HCT116 (cell line): ENCODE results near the gene NDUFAF5. TPM values are rescaled to one million over a fixed set of nuclear protein-coding genes. Genes with fewer than 3 reads are reported as not detected.

Experiments used
- ATAC-seq: fragments of 200-7000 bp; cut with Tn5 transposase; 2 replicates; pipeline ENCODE4 v1.9.1; 2020; ENCODE audit warnings: mild to moderate bottlenecking, moderate library complexity
- BruUV-seq: library from RNA; stranded (reverse); fragments of 400-500 nt; replicated peaks from 2 replicates; lab custom pipeline; 2021; lab: Mats Ljungman, UMichigan
- CTCF ChIA-PET: fragments of 300-600 bp; sonication (Branson Sonifier 250); formaldehyde crosslinking; loops from one replicate; lab custom pipeline; 2021; ENCODE audit warnings: antibody characterized with exemption; lab: Charles Lee
- POLR2A ChIA-PET: fragments of 300-600, 350-600 bp; sonication (Branson Sonifier 250); formaldehyde crosslinking; loops from one replicate; lab custom pipeline; 2021; ENCODE audit warnings: antibody characterized with exemption; lab: Charles Lee
- RAD21 ChIA-PET, 2 experiments: fragments of 300-600 bp; sonication (Branson Sonifier 250); formaldehyde crosslinking; loops; one replicate each; lab custom pipeline; 2023; ENCODE audit warnings: low total read pairs in 2 of 2; ENCODE audit not compliant: uncharacterized antibody in 2 of 2, unreplicated experiment in 2 of 2, low non-redundant PET in 1 of 2; lab: Charles Lee
- DNase-seq: peaks from one replicate; pipeline ENCODE4 v3.0.0-alpha.2; 2010; ENCODE audit warnings: low read depth, low spot score
- H2AFZ ChIP-seq: fragments of 200-600 bp; shearing (Covaris generic), sonication (generic); 2 replicates; pipeline ENCODE4 v1.6.1; 2017; ENCODE audit warnings: low read depth, mixed run types, mixed read lengths, antibody characterized with exemption, low read length; ENCODE audit not compliant: poor library complexity, severe bottlenecking
- H3K27ac ChIP-seq: 2 replicates; pipeline ENCODE4 v1.5.1; 2012; ENCODE audit warnings: low read depth, low read length
- H3K27me3 ChIP-seq: fragments of 200-600 bp; sonication (generic); 2 replicates; pipeline ENCODE4 v1.6.1; 2016; ENCODE audit warnings: mixed run types, low read length, mixed read lengths; ENCODE audit not compliant: insufficient read depth
- H3K36me3 ChIP-seq, 2 experiments: fragments of 200-500 bp in 1 of 2; fragments of 200-600 bp in 1 of 2; sonication (Bioruptor generic) in 1 of 2; sonication (generic) in 1 of 2; 2 replicates each; pipeline versions ENCODE4 v1.5.1 to v1.6.1; 2014 to 2016; ENCODE audit warnings: low read length in 2 of 2, inconsistent platforms in 1 of 2, mixed read lengths in 1 of 2, mixed run types in 1 of 2; ENCODE audit not compliant: insufficient read depth in 2 of 2, control insufficient read depth in 1 of 2
- H3K4me1 ChIP-seq, 2 experiments: fragments of 200-600 bp in 1 of 2; sonication (generic) in 1 of 2; 2 replicates each; pipeline versions ENCODE4 v1.5.1 to v1.6.1; 2012 to 2017; ENCODE audit warnings: low read length in 2 of 2, inconsistent platforms in 1 of 2, mild to moderate bottlenecking in 1 of 2, mixed read lengths in 1 of 2, mixed run types in 1 of 2, moderate library complexity in 1 of 2; ENCODE audit not compliant: insufficient read depth in 2 of 2, control insufficient read depth in 1 of 2
- H3K4me2 ChIP-seq: fragments of 200-600 bp; sonication (generic); 2 replicates; pipeline ENCODE4 v1.6.1; 2017; ENCODE audit warnings: mixed run types, low read length, mixed read lengths
- H3K4me3 ChIP-seq, 2 experiments: fragments of 200-600 bp in 1 of 2; sonication (generic) in 1 of 2; replicated peaks in 1 of 2; 2 replicates each; pipeline ENCODE4 v1.5.1; 2011 to 2016; ENCODE audit warnings: low read length in 2 of 2, control low read depth in 1 of 2, low read depth in 1 of 2, mild to moderate bottlenecking in 1 of 2, mixed read lengths in 1 of 2, mixed run types in 1 of 2
- H3K79me2 ChIP-seq: fragments of 200-600 bp; sonication (generic); 2 replicates; pipeline ENCODE4 v1.6.1; 2017; ENCODE audit warnings: mild to moderate bottlenecking, mixed run types, low read length, moderate library complexity, mixed read lengths; ENCODE audit not compliant: insufficient read depth
- H3K9ac ChIP-seq: fragments of 200-600 bp; sonication (generic); 2 replicates; pipeline ENCODE4 v1.6.1; 2016; ENCODE audit warnings: low read length, mixed read lengths
- H3K9me2 ChIP-seq: fragments of 200-600 bp; sonication (generic), shearing (Covaris generic); 2 replicates; pipeline ENCODE4 v1.6.1; 2017; ENCODE audit warnings: mixed run types, mild to moderate bottlenecking, moderate library complexity; ENCODE audit not compliant: insufficient read depth
- H3K9me3 ChIP-seq, 2 experiments: fragments of 200-500 bp in 1 of 2; fragments of 200-600 bp in 1 of 2; sonication (Bioruptor generic) in 1 of 2; sonication (generic) in 1 of 2; 2 replicates each; pipeline ENCODE4 v1.6.1; 2014 to 2017; ENCODE audit warnings: low read length in 2 of 2, mixed read lengths in 2 of 2, inconsistent platforms in 1 of 2, low read depth in 1 of 2, mild to moderate bottlenecking in 1 of 2, mixed run types in 1 of 2, moderate library complexity in 1 of 2; ENCODE audit not compliant: control insufficient read depth in 1 of 2, insufficient read depth in 1 of 2
- H4K20me1 ChIP-seq: fragments of 200-600 bp; sonication (generic), shearing (Covaris generic); 2 replicates; pipeline ENCODE4 v1.6.1; 2017; ENCODE audit warnings: mixed run types, mild to moderate bottlenecking, moderate library complexity; ENCODE audit not compliant: insufficient read depth
- ATF3 ChIP-seq: IDR thresholded peaks from 2 replicates; pipeline ENCODE4 v1.6.1; 2012
- CBX3 ChIP-seq: IDR thresholded peaks from 2 replicates; pipeline ENCODE4 v1.6.1; 2012; ENCODE audit warnings: low read depth
- CEBPB ChIP-seq: IDR thresholded peaks from 2 replicates; pipeline ENCODE4 v1.6.1; 2012; ENCODE audit warnings: low read depth
- CTCF ChIP-seq, 3 experiments: fragments of 200-600 bp in 1 of 3; sonication (generic) in 1 of 3; IDR thresholded peaks in 2 of 3; conservative IDR thresholded peaks in 1 of 3; 2 replicates each; pipeline ENCODE4 v1.5.1; 2012 to 2017; ENCODE audit warnings: low read depth in 2 of 3, low read length in 2 of 3, antibody characterized with exemption in 1 of 3, borderline replicate concordance in 1 of 3, control low read depth in 1 of 3, mild to moderate bottlenecking in 1 of 3, mixed read lengths in 1 of 3, mixed run types in 1 of 3, moderate library complexity in 1 of 3; ENCODE audit not compliant: insufficient read depth in 1 of 3
- EGR1 ChIP-seq: IDR thresholded peaks from 2 replicates; pipeline ENCODE4 v1.6.1; 2012; ENCODE audit warnings: low read depth
- ELF1 ChIP-seq: IDR thresholded peaks from 2 replicates; pipeline ENCODE4 v1.6.1; 2012; ENCODE audit warnings: low read depth, borderline replicate concordance
- EZH2phosphoT487 ChIP-seq: fragments of 200-600 bp; IDR thresholded peaks from 2 replicates; pipeline ENCODE4 v1.6.1; 2018; ENCODE audit warnings: antibody characterized with exemption, borderline replicate concordance
- FOSL1 ChIP-seq: IDR thresholded peaks from 2 replicates; pipeline ENCODE4 v1.6.1; 2012; ENCODE audit warnings: low read depth
- JUND ChIP-seq: IDR thresholded peaks from 2 replicates; pipeline ENCODE4 v1.6.1; 2012
- MAX ChIP-seq: IDR thresholded peaks from 2 replicates; pipeline ENCODE4 v1.6.1; 2012
- POLR2A ChIP-seq: IDR thresholded peaks from 2 replicates; pipeline ENCODE4 v1.7.0; 2011; ENCODE audit warnings: borderline replicate concordance; ENCODE audit not compliant: insufficient read depth, insufficient read length; ENCODE audit errors: extremely low read depth
- POLR2AphosphoS5 ChIP-seq: IDR thresholded peaks from 2 replicates; pipeline ENCODE4 v1.6.1; 2011; ENCODE audit warnings: mild to moderate bottlenecking, low read depth, low read length, moderate library complexity
- RAD21 ChIP-seq: IDR thresholded peaks from 2 replicates; pipeline ENCODE4 v1.6.1; 2012; ENCODE audit warnings: low read depth, mild to moderate bottlenecking
- REST ChIP-seq: IDR thresholded peaks from 2 replicates; pipeline ENCODE4 v1.6.1; 2012; ENCODE audit warnings: low read depth
- SP1 ChIP-seq: IDR thresholded peaks from 2 replicates; pipeline ENCODE4 v1.6.1; 2012; ENCODE audit warnings: low read depth
- YY1 ChIP-seq: IDR thresholded peaks from 2 replicates; pipeline ENCODE4 v1.6.1; 2011; ENCODE audit warnings: low read length, low read depth, moderate library complexity, mild to moderate bottlenecking; ENCODE audit not compliant: insufficient replicate concordance; ENCODE audit errors: extremely low read depth
- ZBTB33 ChIP-seq: IDR thresholded peaks from 2 replicates; pipeline ENCODE4 v1.6.1; 2011; ENCODE audit warnings: mild to moderate bottlenecking, low read length, moderate library complexity; ENCODE audit not compliant: insufficient replicate concordance; ENCODE audit errors: extremely low read depth
- ZFX ChIP-seq: fragments of 450-650 bp; IDR thresholded peaks from 2 replicates; pipeline ENCODE4 v1.6.1; 2017
- ZNF274 ChIP-seq: fragments of 200-500 bp; sonication (Bioruptor generic); IDR thresholded peaks from 2 replicates; pipeline ENCODE4 v1.6.1; 2014; ENCODE audit warnings: mild to moderate bottlenecking, low read depth, low read length, inconsistent platforms
- intact Hi-C: fragments of 100-400 bp; cut with micrococcal nuclease; formaldehyde crosslinking; loops from 2 replicates; pipeline ENCODE4 v1.10.0; 2022
- total RNA-seq: library from RNA; stranded (reverse); gene quantifications from one replicate; pipeline ENCODE4 v1.2.1, GENCODE V29; 2021; ENCODE audit not compliant: unreplicated experiment

The NDUFAF5 gene
- total RNA-seq, 1 experiment from 2014 or later: 30.8 TPM

- TF ChIP-seq ATF3: no peak
- no peak for TF ChIP-seq CEBPB
- no peak for TF ChIP-seq YY1
- no peak for TF ChIP-seq ELF1
- TF ChIP-seq, all 23 proteins: peak for 0
Measured at GRCh38 chr20:13744352-13744751, 40.5 kb upstream of the NDUFAF5 start (continued).

- Histone ChIP-seq H3K79me2 (peaks cover 30% of the 10 kb centered on the region), H3K9ac (no peak overlapping the region), H3K4me3 (no peak overlapping the region), H3K9me2 (no peaks in the 10 kb centered on the region), H3K36me3 (peaks cover 2 to 6% of the 10 kb centered on the region in 2 experiments; a peak in 2 of 4 replicates), H2AFZ (no peak overlapping the region), H4K20me1 (no peaks in the 10 kb centered on the region), H3K9me3 (no peaks in the 10 kb centered on the region), H3K4me1 (peaks cover 2 to 16% of the 10 kb centered on the region in 2 experiments; a peak in 2 of 4 replicates), H3K27ac (no peak overlapping the region), H3K27me3 (no peaks in the 10 kb centered on the region), H3K4me2 (no peak overlapping the region)
- no peak for DNase-seq
- BruUV-seq: no TSS peak
- CTCF ChIA-PET: no interaction called here
- RAD21 ChIA-PET: no interaction called here
- POLR2A ChIA-PET: no interaction called here
- no peak for ATAC-seq
- intact Hi-C loops: no loop called here
- TF ChIP-seq ATF3 (no peak), EGR1 (no peak), JUND (no peak), CEBPB (no peak), REST (no peak), RAD21 (no peak), POLR2A (no peak), SP1 (no peak), ZFX (no peak), FOSL1 (no peak), CTCF (IDR thresholded peaks at IDR 0.05 in 2 of 3, conservative IDR thresholded peaks at IDR 0.05 in 1 of 3; ENCODE audit: borderline replicate concordance in 1 of 3, insufficient read depth in 1 of 3, low read depth in 2 of 3, low read length in 2 of 3) (no peak), CBX3 (no peak), ELF1 (no peak), POLR2AphosphoS5 (no peak), MAX (no peak), ZBTB33 (no peak), ZNF274 (no peak), EZH2phosphoT487 (no peak)
Measured at GRCh38 chr20:13745784-13746183, 39.0 kb upstream of the NDUFAF5 start.
